SKM-1 treated with dmso at 0.1 percent for 144 hours (cell line): Measurements from ENCODE around the gene ECSCR.

Source experiments
- DNase-seq: peaks from one replicate; lab custom pipeline; 2025; ENCODE audit not compliant: unreplicated experiment; lab: John Stamatoyannopoulos, UW

Gene ECSCR

GRCh38 chr5:139474890-139475791, 12.6 kb upstream of the ECSCR start:
- peak; percentile 99 for DNase-seq

GRCh38 chr5:139473565-139473964, 11.0 kb upstream of the ECSCR start:
- no peak for DNase-seq

GRCh38 chr5:139473105-139473504, 10.6 kb upstream of the ECSCR start:
- no peak for DNase-seq

- DNase-seq, result no peak
Measured at GRCh38 chr5:139472386-139473030, 10.0 kb upstream of the ECSCR start.

DNA sequence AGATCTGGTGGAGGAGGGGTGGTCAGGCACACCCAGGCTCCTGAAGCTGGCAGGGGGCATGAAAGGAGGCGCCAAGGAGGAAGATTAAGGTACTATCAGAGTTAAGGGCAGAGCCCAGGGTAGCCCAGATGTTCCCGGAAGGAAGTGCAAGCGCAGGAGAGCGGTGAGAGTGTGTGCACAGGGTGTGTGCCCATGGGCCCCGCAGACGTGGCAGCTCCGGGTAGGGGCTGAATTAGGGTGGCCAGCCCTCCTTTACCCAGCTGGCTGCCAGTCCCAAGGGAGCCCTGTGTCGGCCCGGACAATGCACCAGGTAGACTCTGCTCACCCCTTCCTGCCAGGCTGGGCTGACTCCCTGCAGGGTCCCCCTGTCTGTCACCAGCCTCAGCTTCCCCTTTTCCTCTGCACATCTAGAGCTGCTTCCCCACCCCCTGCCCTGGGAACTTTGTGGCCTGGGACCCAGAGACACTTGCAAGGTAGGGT, 8.3 kb upstream of the ECSCR start, which contains the start of gene SMIM33:
Gene SMIM33, plus strand, starts transcription at position 184 of the 480 bp plus-strand sequence. Its CDS starts 118 bp downstream, at position 302.
- peak; percentile 69 for DNase-seq

DNA sequence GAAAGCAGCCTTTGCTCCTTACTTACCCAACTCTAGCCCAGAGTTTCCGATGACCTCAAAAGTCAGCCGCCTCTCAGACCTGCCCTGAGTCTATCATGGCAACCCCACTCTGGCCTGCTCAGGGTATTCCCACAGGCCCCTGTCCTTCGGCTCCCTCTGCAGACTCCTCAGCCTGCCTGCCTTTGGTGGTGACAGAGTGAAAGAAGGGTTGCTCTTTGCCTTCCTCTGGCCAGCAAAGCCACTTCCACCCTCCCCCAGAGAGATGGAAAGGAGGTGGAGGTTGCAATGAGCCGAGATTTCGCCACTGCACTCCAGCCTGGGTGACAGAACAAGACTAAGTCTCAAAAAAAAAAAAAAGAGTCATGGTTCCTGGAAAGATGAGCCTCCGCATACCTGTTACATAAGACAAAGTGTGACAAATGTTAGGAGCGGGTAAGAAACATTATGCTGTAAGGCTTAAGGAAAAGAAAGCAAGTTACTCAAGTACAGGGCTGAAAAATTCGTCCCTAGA, 5.9 kb upstream of the ECSCR start:
- peak; percentile 69 for DNase-seq

- no peak for DNase-seq
Measured at GRCh38 chr5:139461698-139462097, 845 bp downstream of the ECSCR start.

- no peak for DNase-seq
Measured at GRCh38 chr5:139461176-139461575, 1.4 kb downstream of the ECSCR start.

GRCh38 chr5:139460455-139460854, 2.1 kb downstream of the ECSCR start:
- DNase-seq, result no peak

GRCh38 chr5:139459451-139459934, 3.0 kb downstream of the ECSCR start:
- DNase-seq, result no peak

DNA sequence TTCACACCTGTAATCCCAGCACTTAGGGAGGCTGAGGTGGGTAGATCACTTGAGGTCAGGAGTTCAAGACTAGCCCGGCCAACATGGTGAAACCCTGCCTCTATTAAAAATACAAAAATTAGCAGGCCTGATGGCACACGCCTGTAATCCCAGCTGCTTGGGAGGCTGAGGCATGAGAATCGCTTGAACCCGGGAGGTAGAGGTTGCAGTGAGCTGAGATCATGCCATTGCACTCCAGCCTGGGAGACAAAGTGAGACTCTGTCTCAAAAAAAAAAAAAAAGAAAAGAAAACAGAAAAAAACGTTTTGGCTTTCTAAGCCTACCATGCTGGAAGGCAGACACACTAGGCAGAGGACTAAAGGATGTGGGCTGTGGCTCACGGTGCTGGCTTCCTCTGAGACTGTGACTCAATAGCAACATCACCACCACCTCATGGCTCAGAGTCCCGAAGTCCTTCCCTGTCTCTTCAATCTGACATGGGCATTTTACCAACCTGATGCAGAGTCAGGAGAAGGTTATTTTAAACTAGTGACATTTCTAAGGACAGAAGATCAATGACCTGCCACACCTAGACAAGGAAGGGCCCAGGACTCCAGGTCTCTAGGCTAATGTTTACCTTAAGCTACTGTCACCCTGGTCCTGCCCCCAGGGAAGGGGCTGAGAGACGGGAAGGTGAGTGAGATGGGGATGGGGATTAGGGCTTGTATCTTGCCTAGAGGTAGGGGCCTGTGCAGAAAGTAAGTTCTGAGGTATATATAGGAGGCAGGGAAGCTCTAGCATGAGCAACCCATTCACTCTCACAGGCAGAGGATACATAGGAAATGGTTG, 3.7 kb downstream of the ECSCR start:
- DNase-seq, result peak; percentile 34

GRCh38 chr5:139457653-139458306, 4.8 kb downstream of the ECSCR start:
- no peak for DNase-seq

GRCh38 chr5:139457241-139457640, 5.3 kb downstream of the ECSCR start:
- no peak for DNase-seq

DNA sequence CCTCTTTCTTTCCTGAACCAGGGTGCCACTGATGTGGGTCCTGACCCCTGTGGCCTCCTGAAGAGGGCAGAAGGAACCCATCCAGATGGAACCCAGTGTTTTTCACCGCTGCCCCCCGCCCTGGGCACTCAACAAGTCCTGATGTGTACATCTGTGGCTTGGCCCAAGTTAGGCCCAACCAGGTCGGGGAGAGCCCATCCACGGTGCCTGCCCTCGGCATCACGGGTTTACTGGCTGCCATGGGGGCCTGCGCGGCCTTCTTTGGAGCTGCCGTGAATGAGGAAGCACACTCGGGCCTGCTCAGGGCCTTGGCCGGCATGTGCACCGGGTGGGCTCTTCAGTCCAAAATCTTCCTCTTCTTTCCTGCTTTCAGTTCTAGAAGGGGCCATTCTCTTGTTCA, 5.8 kb downstream of the ECSCR start:
- DNase-seq, result no peak

GRCh38 chr5:139454568-139455290, 7.8 kb downstream of the ECSCR start:
- no peak for DNase-seq

DNA sequence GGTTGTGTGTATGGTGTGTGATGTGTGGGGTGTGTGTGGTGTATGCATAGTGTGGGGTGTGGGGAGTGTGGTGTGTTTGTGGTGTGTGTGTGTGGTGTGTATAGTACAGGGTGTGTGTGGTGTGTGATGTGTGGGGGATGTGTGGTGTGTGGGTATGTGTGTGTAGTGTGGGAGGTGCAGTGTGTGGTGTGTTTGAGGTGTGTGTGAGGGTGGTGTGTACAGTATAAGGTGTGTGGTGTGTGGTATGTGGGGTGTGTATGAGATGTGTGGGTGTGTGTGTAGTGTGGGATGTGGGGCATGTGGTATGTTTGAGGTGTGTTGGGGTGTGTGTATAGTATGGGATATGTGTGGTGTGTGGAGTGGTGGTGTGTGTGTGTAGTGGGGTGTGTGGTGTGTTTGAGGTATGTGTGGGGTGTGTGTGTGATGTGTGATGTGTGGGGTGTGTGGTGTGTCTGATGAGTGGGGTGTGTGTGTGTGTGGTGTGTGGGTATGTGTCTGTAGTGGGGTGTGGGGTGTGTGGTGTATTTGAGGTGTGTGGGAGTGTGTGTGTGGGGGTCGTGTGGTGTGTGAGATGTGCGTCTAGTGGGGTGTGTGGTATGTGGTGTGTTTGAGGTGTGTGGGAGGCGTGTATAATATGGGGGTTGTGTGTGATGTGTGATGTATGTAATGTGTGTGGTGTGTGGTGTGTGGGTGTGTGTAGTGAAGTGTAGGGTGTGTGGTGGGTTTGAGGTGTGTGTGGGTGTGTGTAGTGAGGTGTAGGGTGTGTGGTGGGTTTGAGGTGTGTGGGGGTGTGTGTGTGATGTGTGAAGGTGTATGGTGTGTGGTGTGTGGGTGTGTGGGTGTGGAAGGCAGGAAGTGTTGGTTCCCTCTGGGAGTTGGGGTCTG, 8.6 kb downstream of the ECSCR start:
- no peak for DNase-seq

DNA sequence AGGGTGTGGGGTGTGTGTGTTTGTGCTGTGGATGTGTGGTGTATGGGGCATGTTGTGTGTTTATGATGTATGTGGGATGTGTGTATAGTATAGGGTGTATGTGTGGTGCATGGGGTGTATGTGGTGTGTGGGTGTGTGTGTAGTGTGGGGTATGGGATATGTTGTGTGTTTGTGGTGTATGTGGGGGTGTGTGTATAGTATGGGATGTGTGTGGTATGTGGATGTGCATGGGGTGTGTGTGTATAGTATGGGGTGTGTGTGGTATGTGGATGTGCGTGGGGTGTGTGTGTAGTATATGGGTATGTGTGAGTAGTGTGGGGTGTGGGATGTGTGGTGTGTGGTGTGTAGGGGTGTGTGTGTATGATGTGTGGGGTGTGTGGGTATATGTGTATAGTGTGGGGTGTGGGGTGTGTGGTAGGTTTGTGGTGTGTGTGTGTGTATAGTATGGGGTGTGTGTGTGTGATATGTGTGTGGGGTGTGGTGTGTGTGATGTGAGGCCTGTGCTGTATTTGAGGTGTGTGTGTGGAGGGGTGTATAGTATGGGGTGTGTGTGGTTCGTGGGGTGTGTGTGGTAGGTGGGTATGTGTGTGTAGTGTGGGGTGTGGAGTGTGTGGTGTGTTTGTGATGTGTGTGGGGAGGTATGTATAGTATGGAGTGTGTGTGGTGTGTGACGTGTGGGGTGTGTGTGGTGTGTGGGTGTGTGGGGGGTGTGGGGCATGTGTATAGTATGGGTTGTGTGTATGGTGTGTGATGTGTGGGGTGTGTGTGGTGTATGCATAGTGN, 10.5 kb downstream of the ECSCR start:
- no peak for DNase-seq

DNA sequence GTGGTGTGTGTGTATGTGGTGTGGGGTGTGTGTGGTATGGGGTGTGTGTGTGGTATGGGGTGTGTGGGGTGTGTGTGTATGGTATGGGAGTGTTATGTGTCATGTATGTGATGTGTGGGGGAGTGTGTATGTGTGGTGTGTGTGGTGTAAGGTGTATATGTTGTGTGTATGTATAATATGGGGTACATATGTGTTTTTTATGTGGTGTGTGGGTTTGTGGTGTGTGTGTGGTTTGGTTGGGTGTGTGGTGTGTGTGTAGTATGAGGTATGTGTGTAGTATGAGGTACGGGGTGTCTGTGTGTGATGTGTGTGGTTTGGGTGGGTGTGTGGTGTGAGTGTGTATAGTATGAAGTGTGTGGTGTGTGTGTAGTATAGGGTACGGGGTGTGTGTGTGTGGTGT, 11.4 kb downstream of the ECSCR start:
- DNase-seq, result no peak
